ENCODE data around the gene NTMT2.

The NTMT2 gene

GRCh38 chr1:170175484-170175883 is 29.7 kb downstream of the NTMT2 start:
- Mint-ChIP-seq H3K9me3 (peaks cover 37% of the 10 kb centered on the region), H3K36me3 (ENCODE audit: low read depth) (peaks cover 12% of the 10 kb centered on the region), H3K4me3 (peak overlapping the region in 1 of 3 experiments; percentile 40), H3K27me3 (ENCODE audit: low read depth) (no peaks in the 10 kb centered on the region), H3K27ac (peak overlapping the region; percentile 53 to 84 (median 81)), H3K4me1 (peaks cover 7% of the 10 kb centered on the region)
- TF ChIP-seq CTCF (IDR thresholded peaks at IDR 0.05; ENCODE audit: unreplicated experiment in 3 of 3): no peak

GRCh38 chr1:170176772-170177171 is 31.0 kb downstream of the NTMT2 start:
- H3K27me3 Mint-ChIP-seq (ENCODE audit: low read depth): no peaks in the 10 kb centered on the region
- peaks cover 7% of the 10 kb centered on the region for H3K4me1 Mint-ChIP-seq
- no peak overlapping the region for H3K4me3 Mint-ChIP-seq
- H3K36me3 Mint-ChIP-seq (ENCODE audit: low read depth): peaks cover 12% of the 10 kb centered on the region
- peaks cover 31% of the 10 kb centered on the region for H3K9me3 Mint-ChIP-seq
- H3K27ac Mint-ChIP-seq: no peak overlapping the region
- no peak for TF ChIP-seq CTCF (IDR thresholded peaks at IDR 0.05; ENCODE audit: unreplicated experiment in 3 of 3)

- Mint-ChIP-seq H3K36me3 (ENCODE audit: low read depth) (no peaks in the 10 kb centered on the region), H3K9me3 (peaks cover 17% of the 10 kb centered on the region), H3K4me3 (no peak overlapping the region), H3K27me3 (ENCODE audit: low read depth) (no peaks in the 10 kb centered on the region), H3K27ac (no peak overlapping the region), H3K4me1 (no peaks in the 10 kb centered on the region)
- TF ChIP-seq CTCF (IDR thresholded peaks at IDR 0.05; ENCODE audit: unreplicated experiment in 3 of 3): no peak
These were observed 36.7 kb downstream of the NTMT2 start for GRCh38 chr1:170182442-170182841.

- Mint-ChIP-seq H3K27ac (no peak overlapping the region), H3K4me1 (peaks cover 9% of the 10 kb centered on the region), H3K27me3 (ENCODE audit: low read depth) (no peaks in the 10 kb centered on the region), H3K4me3 (no peak overlapping the region), H3K36me3 (ENCODE audit: low read depth) (peaks cover 18% of the 10 kb centered on the region), H3K9me3 (peaks cover 55% of the 10 kb centered on the region)
- TF ChIP-seq CTCF (IDR thresholded peaks at IDR 0.05; ENCODE audit: unreplicated experiment in 3 of 3): no peak
These were observed 46.8 kb downstream of the NTMT2 start for GRCh38 chr1:170192546-170192945.

GRCh38 chr1:170194451-170194850 is 48.7 kb downstream of the NTMT2 start:
- H3K9me3 Mint-ChIP-seq: peaks cover 38% of the 10 kb centered on the region

More at GRCh38 chr1:170194451-170194850, 48.7 kb downstream of the NTMT2 start:
- H3K4me1 Mint-ChIP-seq: peaks cover 20% of the 10 kb centered on the region
- no peak overlapping the region for H3K27ac Mint-ChIP-seq
- TF ChIP-seq CTCF (IDR thresholded peaks at IDR 0.05; ENCODE audit: unreplicated experiment in 3 of 3): no peak
- H3K4me3 Mint-ChIP-seq: no peak overlapping the region
- no peaks in the 10 kb centered on the region for H3K27me3 Mint-ChIP-seq (ENCODE audit: low read depth)
- H3K36me3 Mint-ChIP-seq (ENCODE audit: low read depth): peaks cover 6% of the 10 kb centered on the region

Data from nephron (organoid).